Colonic mucosa (tissue), 4 donors: ENCODE data around the gene POR. TPM values are rescaled to one million over a fixed set of nuclear protein-coding genes. Genes with fewer than 3 reads are reported as not detected.
"Not testable (repeated sequence)": the region's sequence is repeated elsewhere in the genome, so short reads cannot be mapped to it uniquely, and the experiment has no call there.

Source experiments
- DNase-seq: peaks from one replicate; pipeline ENCODE4 v3.0.0-alpha.2; 2020
- H3K27ac ChIP-seq: fragments of 200-600 bp; one replicate; pipeline ENCODE4 v1.8.0; 2021
- H3K27me3 ChIP-seq: fragments of 200-600 bp; one replicate; pipeline ENCODE4 v1.8.0; 2021
- H3K36me3 ChIP-seq: fragments of 200-600 bp; one replicate; pipeline ENCODE4 v1.8.0; 2021
- H3K4me1 ChIP-seq: fragments of 200-600 bp; one replicate; pipeline ENCODE4 v1.8.0; 2021; ENCODE audit warnings: mild to moderate bottlenecking
- H3K4me3 ChIP-seq: fragments of 200-600 bp; one replicate; pipeline ENCODE4 v1.8.0; 2021
- H3K9ac ChIP-seq, 2 donors: one replicate each; pipeline ENCODE4 v1.7.0; 2013; ENCODE audit warnings: control low read depth in 2 of 2, low read depth in 2 of 2, low read length in 2 of 2
- H3K9me3 ChIP-seq: fragments of 200-600 bp; one replicate; pipeline ENCODE4 v1.8.0; 2021
- CTCF ChIP-seq: fragments of 200-600 bp; IDR thresholded peaks from one replicate; pipeline ENCODE4 v1.8.0; 2022; ENCODE audit warnings: antibody characterized with exemption, mild to moderate bottlenecking
- intact Hi-C: fragments of 100-400 bp; cut with DNase I; formaldehyde crosslinking; loops from one replicate; pipeline ENCODE4 v1.14.1; 2022
- total RNA-seq, 2 donors: library from RNA; stranded (reverse); fragmentation: NEBNext Ultra II Directional in 1 of 2; extraction: Animal tissue kit (Norgen Biotek cat#: 25700) in 1 of 2; gene quantifications; one replicate each; pipeline ENCODE4 v1.2.1, GENCODE V29; 2021
- donor health status: healthy.
- donor health status: DM: no; HTN: no; CAD: no.
- donor health status: DM: no; HTN: no; CAD: no.

POR gene
- total RNA-seq, 2 donors from 2014 or later = 126 to 169 TPM

DNA sequence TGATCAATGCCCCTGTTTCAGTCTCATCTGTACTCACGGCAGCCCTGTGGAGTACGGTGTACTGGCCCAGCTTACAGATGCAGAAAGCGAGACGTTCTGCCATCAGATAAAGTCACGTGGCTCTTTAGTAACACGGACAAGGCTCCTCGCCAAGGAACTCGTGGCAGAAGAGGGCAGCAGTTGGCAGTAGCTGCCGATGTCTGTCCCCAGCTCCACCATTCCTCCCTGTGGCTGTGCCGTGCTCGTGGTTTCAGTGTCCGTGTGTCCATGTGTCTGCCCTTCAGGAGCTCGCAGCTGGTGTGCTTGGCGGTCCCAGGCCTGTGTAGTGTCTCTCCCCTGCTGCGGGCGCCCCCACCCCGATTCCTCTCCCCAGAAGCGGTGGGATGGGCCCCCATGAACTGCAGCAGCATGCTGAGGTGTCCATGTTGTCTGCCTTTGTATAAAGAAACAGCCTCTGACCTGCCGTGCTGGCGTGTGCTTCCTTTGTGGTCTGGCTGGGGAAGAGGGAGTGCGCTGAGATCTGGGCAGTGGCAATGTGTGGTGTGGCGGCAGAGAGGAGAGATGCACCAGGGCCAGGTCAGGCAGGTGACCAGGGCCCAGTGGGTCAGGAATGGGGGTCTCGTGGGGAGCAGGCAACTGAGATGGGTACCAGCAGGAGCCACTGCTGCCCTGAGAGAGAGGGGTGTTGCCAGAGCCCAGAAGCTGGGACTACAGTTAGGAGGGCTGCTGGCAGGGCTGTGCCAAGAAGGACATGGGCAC lies 26.3 kb upstream of the POR start:
- Histone ChIP-seq H3K9me3 (no peaks in the 10 kb centered on the region), H3K4me1 (no peaks in the 10 kb centered on the region), H3K9ac (no peak overlapping the region), H3K27ac (no peak overlapping the region), H3K36me3 (no peaks in the 10 kb centered on the region), H3K4me3 (no peak overlapping the region), H3K27me3 (no peaks in the 10 kb centered on the region)
- no peak for DNase-seq
- intact Hi-C loops = no loop called here
- no peak for TF ChIP-seq CTCF

- TF ChIP-seq CTCF = no peak
- H3K27ac ChIP-seq = no peak overlapping the region
- no peaks in the 10 kb centered on the region for H3K36me3 ChIP-seq
These were observed 25.6 kb upstream of the POR start for GRCh38 chr7:75889223-75889825.

DNA sequence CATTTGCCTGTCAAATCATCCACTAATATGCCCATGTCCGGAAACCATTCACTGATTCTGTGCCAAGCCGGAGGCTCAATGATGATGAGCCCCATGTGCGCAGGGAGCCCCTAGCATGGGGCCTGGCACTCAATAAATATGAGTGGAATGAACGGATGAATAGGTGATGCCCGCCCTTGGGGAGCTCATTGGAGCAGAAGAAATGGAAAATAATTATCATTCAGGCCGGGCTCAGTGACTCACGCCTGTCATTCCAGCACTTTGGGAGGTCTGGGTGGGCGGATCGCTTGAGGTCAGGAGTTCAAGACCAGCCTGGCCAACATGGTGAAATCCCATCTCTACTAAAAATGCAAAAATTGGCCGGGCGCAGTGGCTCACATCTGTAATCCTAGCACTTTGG lies 25.1 kb upstream of the POR start:
- no peaks in the 10 kb centered on the region for H3K9me3 ChIP-seq
- no peak overlapping the region for H3K4me3 ChIP-seq
- no peaks in the 10 kb centered on the region for H3K4me1 ChIP-seq
- no peak for DNase-seq
- H3K27me3 ChIP-seq = no peaks in the 10 kb centered on the region
- TF ChIP-seq CTCF = no peak
- H3K27ac ChIP-seq = no peak overlapping the region
- no peak overlapping the region for H3K9ac ChIP-seq
- intact Hi-C loops = no loop called here
- H3K36me3 ChIP-seq = no peaks in the 10 kb centered on the region

More at GRCh38 chr7:75889223-75889825, 25.6 kb upstream of the POR start:
- Histone ChIP-seq H3K4me3 (no peak overlapping the region), H3K4me1 (no peaks in the 10 kb centered on the region), H3K9ac (no peak overlapping the region), H3K27me3 (no peaks in the 10 kb centered on the region), H3K9me3 (no peaks in the 10 kb centered on the region)
- intact Hi-C loops = no loop called here
- no peak for DNase-seq

GRCh38 chr7:75891237-75891636 lies 23.7 kb upstream of the POR start:
- H3K9ac ChIP-seq, intact Hi-C loops, H3K27ac ChIP-seq, H3K27me3 ChIP-seq, H3K4me1 ChIP-seq, H3K36me3 ChIP-seq, DNase-seq, H3K4me3 ChIP-seq, H3K9me3 ChIP-seq: not testable (repeated sequence)

DNA sequence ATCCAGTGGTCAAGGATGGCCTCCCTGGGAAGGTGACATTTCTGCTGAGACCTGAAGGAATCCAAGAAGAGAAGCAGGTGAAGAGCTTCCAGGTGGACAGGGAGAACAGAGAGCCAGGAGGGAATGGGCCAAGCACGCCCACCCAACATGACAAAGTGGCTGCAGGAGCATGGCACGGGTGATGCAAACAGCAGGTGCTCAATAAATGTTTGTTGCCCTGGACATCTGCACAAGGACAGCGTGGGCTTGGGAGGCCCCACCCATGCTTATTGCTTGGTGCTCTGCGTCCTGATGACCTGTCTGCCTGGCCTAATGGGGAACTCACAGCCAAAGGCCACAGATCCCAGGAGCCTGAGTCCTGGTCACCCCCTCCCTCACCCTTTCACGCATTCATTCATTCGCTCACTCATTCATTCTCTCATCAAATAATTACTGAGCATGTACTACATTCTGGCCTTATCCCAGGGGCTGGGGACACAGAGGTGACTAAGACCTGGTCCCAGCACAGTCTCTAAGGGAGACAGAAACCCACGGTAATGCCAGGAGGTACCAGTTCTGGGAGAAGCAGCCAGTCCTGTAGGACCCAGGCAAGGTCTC lies 23.0 kb upstream of the POR start:
- Histone ChIP-seq H3K9ac (no peak overlapping the region), H3K27me3 (no peaks in the 10 kb centered on the region), H3K4me1 (no peaks in the 10 kb centered on the region), H3K36me3 (no peaks in the 10 kb centered on the region), H3K27ac (no peak overlapping the region), H3K4me3 (no peak overlapping the region), H3K9me3 (no peaks in the 10 kb centered on the region)
- intact Hi-C loops = no loop called here
- no peak for DNase-seq
- TF ChIP-seq CTCF = no peak
